Mammary epithelial cell (primary cell): ENCODE results near the gene PIP4K2A.

ENCODE experiments used
- CTCF ChIP-seq, 2 donors: IDR thresholded peaks in 1 of 2; conservative IDR thresholded peaks in 1 of 2; 2 replicates each; pipeline ENCODE4 v1.5.1; 2011 to 2012; ENCODE audit warnings: inconsistent platforms in 2 of 2, low read length in 2 of 2, mild to moderate bottlenecking in 2 of 2, control low read depth in 1 of 2, low read depth in 1 of 2; ENCODE audit not compliant: insufficient read depth in 1 of 2; ENCODE audit errors: extremely low read depth in 1 of 2
- EZH2 ChIP-seq: IDR thresholded peaks from 2 replicates; pipeline ENCODE4 v1.6.1; 2012; ENCODE audit warnings: low read length, inconsistent platforms, borderline replicate concordance

GRCh38 chr10:22491931-22492615, 222.3 kb downstream of the PIP4K2A start:
- TF ChIP-seq CTCF (conservative IDR thresholded peaks at IDR 0.05 in 1 of 2, IDR thresholded peaks at IDR 0.05 in 1 of 2; ENCODE audit: extremely low read depth in 1 of 2, insufficient read depth in 1 of 2, low read depth in 1 of 2, low read length in 2 of 2) (no peak), EZH2 (no peak)
